ENCODE data around the gene CELF4.

The CELF4 gene

DNA sequence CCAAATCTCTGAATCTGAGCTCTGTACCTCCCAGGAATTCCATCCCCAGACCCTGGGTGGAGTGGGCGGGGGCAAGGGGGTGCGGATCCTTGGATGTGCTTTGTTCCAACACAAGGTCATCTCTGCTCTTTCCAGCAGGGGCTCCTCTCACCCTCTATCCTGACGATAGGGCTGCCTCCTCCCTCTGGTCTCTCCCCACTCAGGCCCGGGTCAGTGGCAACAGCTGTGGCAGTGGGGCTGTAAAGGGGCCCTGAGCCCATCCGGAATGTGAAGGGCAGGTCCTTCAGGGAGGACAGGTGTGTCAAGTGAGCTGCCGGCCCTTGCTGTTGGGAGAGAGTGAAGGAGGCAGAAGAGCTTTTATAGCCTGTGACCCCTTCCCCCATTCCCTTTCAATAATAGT is 167.8 kb downstream of the CELF4 start:
- H3K36me3 ChIP-seq (replicated peaks), result no peaks in the 10 kb centered on the region
- no peak overlapping the region for H3K4me3 ChIP-seq
- DNase-seq (ENCODE audit: low spot score in 2 of 2), result no peak
- H3K27me3 ChIP-seq (ENCODE audit: low read depth), result no peaks in the 10 kb centered on the region
- in situ Hi-C loops (cut with MboI; ENCODE audit: low sequenced_read_pairs), result no loop called here
- no peaks in the 10 kb centered on the region for H3K4me1 ChIP-seq
- no peaks in the 10 kb centered on the region for H3K9me3 ChIP-seq

DNA sequence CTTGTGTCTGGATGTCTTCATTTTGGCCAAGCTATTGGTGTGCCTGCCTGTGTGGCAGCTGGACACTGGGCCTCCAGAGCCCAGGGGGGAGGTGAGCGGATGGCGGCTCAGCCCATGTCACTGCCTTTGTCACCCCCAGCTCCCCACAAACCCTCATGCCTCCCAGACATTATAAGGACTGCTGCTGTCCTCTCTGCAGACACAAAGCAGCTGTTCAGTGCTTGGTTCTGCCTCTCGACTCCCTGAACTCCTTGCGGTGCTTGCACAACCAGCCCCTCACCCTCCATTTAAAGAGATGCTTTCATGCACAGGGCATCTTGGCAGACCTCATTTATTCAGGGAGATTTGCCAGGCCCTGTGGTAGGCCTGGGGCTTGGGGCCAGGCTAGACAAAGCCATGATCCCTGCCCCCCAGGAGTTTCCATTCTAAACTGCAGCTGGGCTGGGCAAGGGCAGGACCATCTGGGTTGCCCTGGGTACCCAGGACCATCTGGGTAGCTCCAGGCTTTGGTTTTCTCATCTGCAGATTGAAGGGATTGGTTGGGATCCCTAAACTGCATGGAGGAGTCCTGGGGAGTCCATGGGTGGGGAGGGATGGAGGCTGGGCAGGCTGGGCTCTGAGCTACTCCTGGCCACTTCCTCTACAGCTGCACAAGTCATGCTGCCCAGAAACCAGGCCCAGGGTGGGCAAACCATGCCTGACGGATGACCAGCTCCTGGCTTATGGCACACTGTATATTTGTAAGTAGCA is 168.5 kb downstream of the CELF4 start:
- no peaks in the 10 kb centered on the region for H3K4me1 ChIP-seq
- no peak overlapping the region for H3K4me3 ChIP-seq
- DNase-seq (ENCODE audit: low spot score in 2 of 2), result no peak
- H3K27me3 ChIP-seq (ENCODE audit: low read depth), result no peaks in the 10 kb centered on the region
- in situ Hi-C loops (cut with MboI; ENCODE audit: low sequenced_read_pairs), result no loop called here
- no peaks in the 10 kb centered on the region for H3K9me3 ChIP-seq
- no peaks in the 10 kb centered on the region for H3K36me3 ChIP-seq (replicated peaks)

DNA sequence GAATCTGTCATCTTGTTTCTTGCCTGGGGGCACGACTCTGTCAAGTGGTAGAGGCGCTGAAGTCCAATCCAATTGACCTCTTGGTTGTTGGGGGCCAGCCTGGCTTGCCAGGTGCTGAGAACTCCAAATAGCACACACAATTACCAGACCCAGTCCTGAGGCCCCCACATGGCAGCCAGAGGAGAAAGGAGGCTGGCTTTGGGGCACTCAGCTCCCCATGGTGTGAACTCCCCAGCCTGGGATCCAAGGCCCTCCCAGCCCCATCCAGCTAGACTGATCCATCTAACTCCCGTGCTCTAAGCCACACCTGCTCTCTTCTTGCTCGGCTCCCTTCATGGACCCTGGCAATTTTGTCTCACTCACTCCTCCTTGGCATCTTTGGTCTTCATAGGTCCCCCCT is 170.0 kb downstream of the CELF4 start:
- no peak for DNase-seq (ENCODE audit: low spot score in 2 of 2)
- in situ Hi-C loops (cut with MboI; ENCODE audit: low sequenced_read_pairs), result no loop called here
- H3K27me3 ChIP-seq (ENCODE audit: low read depth), result no peaks in the 10 kb centered on the region
- H3K4me1 ChIP-seq, result no peaks in the 10 kb centered on the region
- H3K9me3 ChIP-seq, result no peaks in the 10 kb centered on the region
- no peak overlapping the region for H3K4me3 ChIP-seq
- no peaks in the 10 kb centered on the region for H3K36me3 ChIP-seq (replicated peaks)

DNA sequence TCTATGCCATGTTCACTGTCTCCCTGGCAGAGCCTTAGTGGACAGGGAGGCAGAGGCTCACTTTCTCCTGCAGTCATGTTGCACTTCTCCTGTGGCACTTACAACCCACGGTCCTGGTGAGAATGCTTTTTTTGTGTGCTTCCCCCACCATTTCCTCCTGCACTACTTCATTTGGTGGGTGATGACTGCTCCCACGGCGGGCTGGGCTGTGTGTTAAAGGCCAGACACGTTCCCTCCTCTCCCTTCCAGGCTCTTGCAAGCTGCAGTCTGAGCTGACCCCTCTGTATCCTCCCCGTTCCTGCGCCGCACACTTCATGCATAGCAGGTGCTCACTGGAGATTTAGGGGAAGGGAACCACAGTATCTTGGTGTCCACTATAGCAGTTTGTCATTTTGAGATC is 170.5 kb downstream of the CELF4 start:
- no peak overlapping the region for H3K4me3 ChIP-seq

DNA sequence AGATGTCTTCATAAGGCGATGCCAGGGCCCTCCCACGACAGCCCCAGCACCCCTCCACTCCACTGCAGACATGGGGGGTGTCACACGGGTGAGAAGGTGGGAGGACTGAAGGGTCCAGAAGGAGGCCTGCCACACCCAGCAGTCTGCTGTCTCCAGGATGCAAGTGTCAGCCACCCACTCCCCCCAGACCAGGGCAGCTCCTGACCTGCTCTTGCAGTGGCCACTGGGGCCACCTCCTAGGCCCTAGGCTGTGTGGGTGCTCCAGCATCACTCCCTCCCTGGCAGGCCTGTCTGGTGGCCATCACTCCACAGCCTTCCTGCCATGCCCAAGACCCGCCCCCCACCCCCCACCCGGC is 171.0 kb downstream of the CELF4 start:
- Histone ChIP-seq H3K4me3 (no peak overlapping the region), H3K4me1 (no peaks in the 10 kb centered on the region), H3K36me3 (replicated peaks) (no peaks in the 10 kb centered on the region), H3K27me3 (ENCODE audit: low read depth) (no peaks in the 10 kb centered on the region), H3K9me3 (no peaks in the 10 kb centered on the region; the same call in 1 of the 2 replicates)
- in situ Hi-C loops (cut with MboI; ENCODE audit: low sequenced_read_pairs), result no loop called here
- DNase-seq (ENCODE audit: low spot score in 2 of 2), result no peak

More for the DNA sequence above, 170.5 kb downstream of the CELF4 start:
- in situ Hi-C loops (cut with MboI; ENCODE audit: low sequenced_read_pairs), result no loop called here
- Histone ChIP-seq H3K4me1 (no peaks in the 10 kb centered on the region), H3K27me3 (ENCODE audit: low read depth) (no peaks in the 10 kb centered on the region), H3K36me3 (replicated peaks) (no peaks in the 10 kb centered on the region), H3K9me3 (no peaks in the 10 kb centered on the region; the same call in 1 of the 2 replicates)
- DNase-seq (ENCODE audit: low spot score in 2 of 2), result no peak

DNA sequence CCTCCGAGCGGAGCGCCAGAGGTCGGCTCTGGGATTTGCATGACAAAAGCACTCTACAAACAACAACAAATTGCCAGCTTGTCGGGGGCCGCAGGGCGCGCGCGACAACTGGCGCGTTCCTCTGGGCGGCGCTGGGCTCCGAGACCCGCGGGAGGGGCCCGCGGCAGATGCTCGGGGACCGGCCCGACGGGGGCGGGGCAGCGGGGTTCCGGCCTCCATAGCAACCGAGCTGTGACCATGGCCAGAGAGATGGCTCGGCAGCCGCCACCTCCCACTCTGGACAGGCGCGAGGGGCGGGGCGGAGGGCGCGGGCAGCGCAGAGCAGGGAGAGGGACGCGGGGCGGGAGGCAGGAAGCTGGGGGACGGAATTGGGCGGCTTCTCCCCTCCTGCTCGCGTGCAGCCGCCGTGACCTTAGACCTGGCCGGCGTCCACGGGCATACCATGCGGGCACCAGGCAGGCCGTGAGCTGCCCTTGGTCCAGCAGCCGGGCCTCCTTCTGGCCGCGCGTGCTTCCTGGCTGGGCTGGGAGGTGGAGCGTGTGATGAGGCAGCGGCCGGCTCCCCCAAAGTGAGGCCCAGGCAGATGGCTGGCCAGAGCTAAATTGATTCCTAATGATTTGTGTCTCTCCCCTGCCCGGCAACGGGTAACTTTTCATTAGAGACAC is 171.5 kb downstream of the CELF4 start:
- peak overlapping the region; percentile 20 for H3K4me3 ChIP-seq
- H3K4me1 ChIP-seq, result no peaks in the 10 kb centered on the region
- in situ Hi-C loops (cut with MboI; ENCODE audit: low sequenced_read_pairs), result no loop called here
- DNase-seq (ENCODE audit: low spot score in 2 of 2), result peak; percentile 67 to 88
- no peaks in the 10 kb centered on the region for H3K27me3 ChIP-seq (ENCODE audit: low read depth)
- no peaks in the 10 kb centered on the region for H3K36me3 ChIP-seq (replicated peaks)
- no peaks in the 10 kb centered on the region; the same call in 1 of the 2 replicates for H3K9me3 ChIP-seq

DNA sequence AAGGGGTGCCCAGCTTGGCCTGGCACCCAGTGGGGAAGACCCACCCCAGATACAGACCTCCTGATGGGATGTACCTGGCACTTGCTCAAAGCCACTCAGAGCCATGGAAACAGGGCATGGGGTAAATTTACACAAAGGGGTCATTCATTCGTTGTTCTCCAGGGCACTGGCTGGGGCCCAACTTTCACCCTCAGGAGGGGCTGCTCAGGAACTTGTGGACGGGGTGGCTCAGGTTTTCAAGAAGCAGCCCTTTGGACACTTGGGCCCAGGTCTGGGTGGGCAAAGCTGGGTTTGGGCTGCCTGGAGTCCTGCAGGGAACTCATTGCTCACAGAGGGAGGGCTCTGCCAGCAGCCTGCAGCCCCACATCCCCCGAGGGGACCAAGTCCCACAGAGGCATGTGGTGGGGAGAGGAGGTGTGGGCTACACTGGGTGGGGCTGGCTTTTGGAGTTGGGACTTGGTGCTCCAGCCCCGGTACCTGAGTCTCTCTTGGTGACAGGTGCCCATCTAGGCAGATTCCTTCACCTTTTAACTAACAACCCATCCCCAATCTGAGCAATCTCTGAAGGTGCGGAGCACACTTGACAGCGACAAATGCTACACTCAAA is 172.3 kb downstream of the CELF4 start:
- H3K4me1 ChIP-seq, result no peaks in the 10 kb centered on the region
- H3K4me3 ChIP-seq, result no peak overlapping the region
- H3K27me3 ChIP-seq (ENCODE audit: low read depth), result no peaks in the 10 kb centered on the region
- in situ Hi-C loops (cut with MboI; ENCODE audit: low sequenced_read_pairs), result no loop called here
- no peaks in the 10 kb centered on the region for H3K36me3 ChIP-seq (replicated peaks)
- DNase-seq (ENCODE audit: low spot score in 2 of 2), result no peak
- no peaks in the 10 kb centered on the region; the same call in 1 of the 2 replicates for H3K9me3 ChIP-seq

DNA sequence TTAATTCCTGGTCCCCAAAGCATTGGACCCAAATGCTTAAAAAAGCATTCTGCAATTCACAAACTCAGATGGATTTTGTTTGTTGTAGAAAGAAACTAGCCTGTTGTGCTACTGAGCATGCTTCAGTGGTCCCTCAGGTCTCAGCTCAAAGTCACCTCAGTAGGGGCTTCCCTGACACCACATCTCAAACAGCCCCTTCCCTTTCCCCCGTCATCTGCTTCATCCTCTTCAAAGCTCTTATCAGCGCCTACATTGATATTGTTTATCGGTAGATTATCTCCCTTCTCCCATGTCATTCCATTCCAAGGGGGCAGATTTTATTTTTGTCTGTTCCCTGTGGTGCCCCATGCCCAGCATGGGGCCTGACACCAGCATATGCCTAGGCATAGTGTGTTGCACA is 172.9 kb downstream of the CELF4 start:
- no peaks in the 10 kb centered on the region for H3K36me3 ChIP-seq (replicated peaks)
- no peaks in the 10 kb centered on the region; the same call in 1 of the 2 replicates for H3K9me3 ChIP-seq
- in situ Hi-C loops (cut with MboI; ENCODE audit: low sequenced_read_pairs), result no loop called here
- H3K27me3 ChIP-seq (ENCODE audit: low read depth), result no peaks in the 10 kb centered on the region
- H3K4me3 ChIP-seq, result no peak overlapping the region
- no peak for DNase-seq (ENCODE audit: low spot score in 2 of 2)
- no peaks in the 10 kb centered on the region for H3K4me1 ChIP-seq

DNA sequence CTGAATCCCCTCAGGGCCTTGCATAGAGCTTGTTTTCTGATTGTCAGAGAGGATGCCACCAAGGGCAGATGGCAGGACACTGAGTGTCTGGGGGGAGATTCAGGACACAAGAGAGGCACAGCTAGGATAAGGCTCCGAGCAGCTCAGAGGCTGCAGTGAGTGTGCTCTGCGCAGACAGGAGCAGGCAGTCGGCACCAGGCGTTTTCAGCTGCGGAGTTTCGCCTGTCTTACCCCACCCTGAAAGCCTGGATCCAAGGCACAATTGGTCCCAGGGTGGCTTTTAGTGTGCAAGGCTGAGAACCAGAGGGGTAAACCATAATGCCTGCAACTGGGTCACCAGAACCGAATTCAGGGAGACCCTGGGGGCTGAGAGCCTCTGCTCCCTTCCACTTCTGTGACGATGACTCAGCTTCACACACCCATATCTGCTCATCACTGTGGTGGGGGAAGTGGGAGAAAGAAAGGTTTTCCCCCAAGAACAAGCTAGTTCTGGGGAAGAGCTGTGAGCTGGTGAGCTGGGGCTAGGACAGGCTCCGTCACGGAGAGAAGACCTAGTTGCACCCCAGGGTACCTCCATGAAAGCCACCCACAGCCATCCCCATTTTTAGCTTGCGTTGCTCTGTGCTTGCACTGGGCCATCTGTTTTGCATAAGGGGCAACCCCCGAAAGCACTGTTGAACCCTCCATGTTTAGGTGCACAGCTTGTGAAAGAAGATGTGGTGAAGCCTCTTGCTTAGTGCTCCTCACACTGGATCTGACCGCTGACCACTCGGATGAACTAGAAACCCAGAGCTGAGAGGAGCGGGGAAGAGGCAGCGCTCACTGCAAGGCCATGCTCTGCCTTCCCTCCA is 173.7 kb downstream of the CELF4 start:
- Histone ChIP-seq H3K27me3 (ENCODE audit: low read depth) (no peaks in the 10 kb centered on the region), H3K4me3 (no peak overlapping the region), H3K4me1 (no peaks in the 10 kb centered on the region), H3K9me3 (no peaks in the 10 kb centered on the region; the same call in 1 of the 2 replicates), H3K36me3 (replicated peaks) (no peaks in the 10 kb centered on the region)
- no peak for DNase-seq (ENCODE audit: low spot score in 2 of 2)
- in situ Hi-C loops (cut with MboI; ENCODE audit: low sequenced_read_pairs), result no loop called here

DNA sequence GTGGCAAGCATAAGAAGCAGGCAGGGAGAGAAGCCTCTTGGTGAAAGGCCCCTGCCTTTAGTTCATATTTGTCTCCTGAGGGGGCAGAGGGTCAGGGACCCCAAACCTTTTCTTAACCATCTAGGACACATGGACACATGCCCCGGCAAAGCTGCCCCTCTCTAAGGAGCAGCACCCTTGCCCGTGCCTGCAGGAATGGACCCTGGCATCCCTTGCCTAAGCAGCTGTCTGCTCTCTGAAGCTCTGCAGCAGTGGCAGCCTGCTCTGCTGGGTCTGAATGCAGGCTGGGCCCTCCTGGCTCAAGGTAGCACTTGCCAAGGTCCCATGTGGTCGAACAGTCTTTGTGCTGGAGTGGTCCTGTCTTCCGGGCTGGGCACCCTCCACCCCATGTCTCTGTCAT is 174.4 kb downstream of the CELF4 start:
- Histone ChIP-seq H3K4me1 (no peaks in the 10 kb centered on the region), H3K27me3 (ENCODE audit: low read depth) (no peaks in the 10 kb centered on the region), H3K9me3 (no peaks in the 10 kb centered on the region; the same call in 1 of the 2 replicates), H3K36me3 (replicated peaks) (no peaks in the 10 kb centered on the region), H3K4me3 (no peak overlapping the region)
- no peak for DNase-seq (ENCODE audit: low spot score in 2 of 2)
- in situ Hi-C loops (cut with MboI; ENCODE audit: low sequenced_read_pairs), result no loop called here

DNA sequence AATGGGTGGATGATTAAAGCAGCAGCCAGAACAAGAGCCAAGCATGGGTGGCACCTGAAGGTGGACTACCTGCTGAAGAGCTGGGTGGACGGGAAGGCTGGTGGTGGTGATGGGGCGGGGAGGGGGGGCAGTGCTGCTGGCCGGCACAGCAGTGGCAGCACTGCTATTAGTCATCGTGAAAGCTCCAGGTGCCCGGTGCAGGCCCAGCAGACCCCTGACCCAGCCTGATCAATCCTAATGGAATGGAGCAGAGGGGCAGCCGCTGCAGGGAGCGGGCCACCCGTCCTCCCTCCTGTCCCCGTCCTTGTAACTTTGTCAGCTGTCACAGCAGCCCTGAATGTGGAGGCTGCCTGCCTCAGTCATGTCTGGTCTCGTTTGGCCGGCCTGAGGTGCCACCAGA is 174.9 kb downstream of the CELF4 start:
- in situ Hi-C loops (cut with MboI; ENCODE audit: low sequenced_read_pairs), result no loop called here
- Histone ChIP-seq H3K4me3 (no peak overlapping the region), H3K4me1 (no peaks in the 10 kb centered on the region), H3K36me3 (replicated peaks) (no peaks in the 10 kb centered on the region), H3K27me3 (ENCODE audit: low read depth) (no peaks in the 10 kb centered on the region), H3K9me3 (no peaks in the 10 kb centered on the region; the same call in 1 of the 2 replicates)
- no peak for DNase-seq (ENCODE audit: low spot score in 2 of 2)

DNA sequence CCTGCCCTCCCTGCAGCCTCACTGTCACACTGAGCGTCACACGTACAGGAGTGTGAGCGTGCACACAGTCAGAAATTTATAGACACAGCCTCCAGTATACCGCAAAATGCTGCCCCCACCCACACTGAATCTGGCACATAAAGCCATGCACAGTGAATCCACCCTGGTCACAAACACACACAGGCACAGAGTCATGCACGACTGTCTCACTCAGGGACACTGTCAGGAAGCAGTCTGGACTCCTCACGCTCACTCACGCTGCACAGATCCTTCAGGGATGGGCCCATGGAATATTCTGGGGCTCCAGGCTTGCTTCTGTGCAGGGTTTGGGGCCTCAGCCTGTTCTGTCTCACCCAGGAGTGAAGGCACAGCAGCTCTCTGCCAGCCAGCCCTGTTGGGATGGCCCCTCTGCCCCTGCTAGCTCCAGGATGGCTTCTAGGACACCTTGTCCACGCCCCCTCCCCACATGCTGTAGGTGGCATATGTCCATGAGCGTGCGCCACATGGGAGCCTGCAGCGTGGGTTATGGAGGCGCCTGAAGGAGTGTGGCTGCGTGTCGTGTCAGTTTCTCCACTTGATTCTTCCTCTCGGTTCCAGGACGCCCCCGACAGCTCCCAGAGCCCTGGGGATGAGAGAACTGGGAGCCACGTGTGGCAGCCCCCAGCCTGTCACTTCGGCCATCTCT is 175.8 kb downstream of the CELF4 start:
- H3K4me1 ChIP-seq, result no peaks in the 10 kb centered on the region
- no peak overlapping the region for H3K4me3 ChIP-seq
- in situ Hi-C loops (cut with MboI; ENCODE audit: low sequenced_read_pairs), result no loop called here
- DNase-seq (ENCODE audit: low spot score in 2 of 2), result no peak
- H3K27me3 ChIP-seq (ENCODE audit: low read depth), result no peaks in the 10 kb centered on the region
- no peaks in the 10 kb centered on the region for H3K36me3 ChIP-seq (replicated peaks)
- H3K9me3 ChIP-seq, result no peaks in the 10 kb centered on the region; the same call in 1 of the 2 replicates

DNA sequence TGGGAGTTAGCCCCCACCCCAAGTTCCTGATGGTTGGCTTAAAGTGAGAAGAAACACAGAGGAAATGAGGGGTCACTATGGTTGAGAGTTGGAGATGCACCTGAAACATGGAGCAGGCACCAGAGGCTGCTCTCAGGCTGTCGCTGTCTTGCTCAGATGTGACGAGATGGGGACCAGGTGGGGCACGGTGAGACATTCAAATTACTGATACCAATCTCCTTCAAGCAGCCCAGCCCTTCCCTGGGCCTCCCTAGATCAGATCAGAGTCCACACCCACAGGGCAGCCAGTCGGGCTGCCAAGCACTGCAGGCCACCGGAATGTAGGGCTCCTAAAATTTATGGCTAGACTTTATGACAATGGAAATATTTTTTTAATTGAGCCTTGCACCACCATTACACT is 176.6 kb downstream of the CELF4 start:
- no peak overlapping the region for H3K4me3 ChIP-seq
- no peak for DNase-seq (ENCODE audit: low spot score in 2 of 2)
- H3K4me1 ChIP-seq, result peaks cover 6% of the 10 kb centered on the region
- H3K27me3 ChIP-seq (ENCODE audit: low read depth), result no peaks in the 10 kb centered on the region
- H3K36me3 ChIP-seq (replicated peaks), result no peaks in the 10 kb centered on the region
- no peaks in the 10 kb centered on the region; the same call in 1 of the 2 replicates for H3K9me3 ChIP-seq
- in situ Hi-C loops (cut with MboI; ENCODE audit: low sequenced_read_pairs), result no loop called here
